Measurements from ENCODE around the gene CIZ1.
A peak's percentile ranks its signal among the peaks of the same experiment; 100 is the strongest.

CIZ1 gene

DNA sequence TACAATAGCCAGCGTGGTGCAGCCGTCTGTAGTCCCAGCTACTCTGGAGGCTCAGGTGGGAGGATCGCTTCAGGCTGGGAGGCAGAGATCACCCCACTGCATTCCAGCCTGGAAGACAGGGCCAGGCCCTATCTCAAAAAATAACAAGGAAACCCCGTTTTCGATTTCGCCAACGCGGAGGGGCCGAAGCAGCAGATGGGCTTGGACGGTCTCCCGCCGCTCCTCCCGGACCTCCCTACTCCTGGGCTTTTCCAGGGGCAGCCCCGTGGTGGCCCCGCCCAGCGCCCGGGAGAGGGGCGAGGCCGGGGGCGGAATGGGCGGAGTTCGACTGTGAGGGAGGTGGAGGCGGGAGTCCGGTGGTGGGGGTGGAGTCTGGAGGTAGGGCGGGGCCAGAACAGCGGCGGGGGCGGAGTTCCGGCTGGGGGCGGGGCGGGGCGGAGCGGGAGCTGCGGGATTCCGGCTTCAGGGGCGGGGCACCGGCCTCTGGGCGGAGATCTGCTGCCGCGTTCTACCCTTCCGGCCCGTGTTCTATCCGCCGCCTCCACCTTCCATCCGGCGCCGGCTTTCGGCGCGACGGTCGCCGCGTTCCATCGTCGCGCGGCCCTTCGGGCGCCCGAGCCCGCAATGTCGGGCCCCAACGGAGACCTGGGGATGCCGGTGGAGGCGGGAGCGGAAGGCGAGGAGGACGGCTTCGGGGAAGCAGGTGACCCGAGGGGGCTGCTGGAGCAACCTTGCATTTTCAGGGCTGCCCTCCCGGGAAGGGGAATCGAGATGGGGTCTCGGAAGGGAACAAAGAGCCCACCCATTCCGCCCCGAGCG lies 31.4 kb downstream of the CIZ1 start, which contains the start of gene BBLN:
Gene BBLN, plus strand, starts transcription at position 482 of the 819 bp plus-strand sequence. Its CDS starts 143 bp downstream, at position 625.
- peak; percentile 75 for DNase-seq (ENCODE audit: low read depth)
- in situ Hi-C loops (cut with HindIII; ENCODE audit: low sequenced_read_pairs), result no loop called here
- H3K4me3 ChIP-seq (ENCODE audit: low read depth, low read length), result peak within 1 kb of the TSS; percentile 78
- TF ChIP-seq, protein P1, sequence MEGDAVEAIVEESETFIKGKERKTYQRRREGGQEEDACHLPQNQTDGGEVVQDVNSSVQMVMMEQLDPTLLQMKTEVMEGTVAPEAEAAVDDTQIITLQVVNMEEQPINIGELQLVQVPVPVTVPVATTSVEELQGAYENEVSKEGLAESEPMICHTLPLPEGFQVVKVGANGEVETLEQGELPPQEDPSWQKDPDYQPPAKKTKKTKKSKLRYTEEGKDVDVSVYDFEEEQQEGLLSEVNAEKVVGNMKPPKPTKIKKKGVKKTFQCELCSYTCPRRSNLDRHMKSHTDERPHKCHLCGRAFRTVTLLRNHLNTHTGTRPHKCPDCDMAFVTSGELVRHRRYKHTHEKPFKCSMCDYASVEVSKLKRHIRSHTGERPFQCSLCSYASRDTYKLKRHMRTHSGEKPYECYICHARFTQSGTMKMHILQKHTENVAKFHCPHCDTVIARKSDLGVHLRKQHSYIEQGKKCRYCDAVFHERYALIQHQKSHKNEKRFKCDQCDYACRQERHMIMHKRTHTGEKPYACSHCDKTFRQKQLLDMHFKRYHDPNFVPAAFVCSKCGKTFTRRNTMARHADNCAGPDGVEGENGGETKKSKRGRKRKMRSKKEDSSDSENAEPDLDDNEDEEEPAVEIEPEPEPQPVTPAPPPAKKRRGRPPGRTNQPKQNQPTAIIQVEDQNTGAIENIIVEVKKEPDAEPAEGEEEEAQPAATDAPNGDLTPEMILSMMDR (IDR thresholded peaks at IDR 0.05; ENCODE audit: low read depth, low read length, missing control alignments), result no peak

DNA sequence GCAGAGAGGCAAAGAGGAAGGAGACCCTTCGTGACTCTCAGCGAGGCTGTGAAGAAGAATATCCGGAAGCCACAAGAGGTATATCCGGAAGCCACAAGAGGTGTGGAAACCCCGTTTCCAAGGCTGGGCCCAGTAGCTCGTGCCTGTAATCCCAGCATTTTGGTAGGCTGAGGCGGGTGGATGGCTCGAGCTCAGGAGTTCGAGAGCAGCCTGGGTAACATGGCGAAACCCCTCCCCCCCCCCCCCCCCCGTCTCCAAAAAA lies 31.9 kb downstream of the CIZ1 start:
- DNase-seq (ENCODE audit: low read depth), result no peak
- H3K4me3 ChIP-seq (ENCODE audit: low read depth, low read length), result peak overlapping the region; percentile 38
- TF ChIP-seq, protein P1 (IDR thresholded peaks at IDR 0.05; ENCODE audit: low read depth, low read length, missing control alignments), result no peak
- in situ Hi-C loops (cut with HindIII; ENCODE audit: low sequenced_read_pairs), result no loop called here

DNA sequence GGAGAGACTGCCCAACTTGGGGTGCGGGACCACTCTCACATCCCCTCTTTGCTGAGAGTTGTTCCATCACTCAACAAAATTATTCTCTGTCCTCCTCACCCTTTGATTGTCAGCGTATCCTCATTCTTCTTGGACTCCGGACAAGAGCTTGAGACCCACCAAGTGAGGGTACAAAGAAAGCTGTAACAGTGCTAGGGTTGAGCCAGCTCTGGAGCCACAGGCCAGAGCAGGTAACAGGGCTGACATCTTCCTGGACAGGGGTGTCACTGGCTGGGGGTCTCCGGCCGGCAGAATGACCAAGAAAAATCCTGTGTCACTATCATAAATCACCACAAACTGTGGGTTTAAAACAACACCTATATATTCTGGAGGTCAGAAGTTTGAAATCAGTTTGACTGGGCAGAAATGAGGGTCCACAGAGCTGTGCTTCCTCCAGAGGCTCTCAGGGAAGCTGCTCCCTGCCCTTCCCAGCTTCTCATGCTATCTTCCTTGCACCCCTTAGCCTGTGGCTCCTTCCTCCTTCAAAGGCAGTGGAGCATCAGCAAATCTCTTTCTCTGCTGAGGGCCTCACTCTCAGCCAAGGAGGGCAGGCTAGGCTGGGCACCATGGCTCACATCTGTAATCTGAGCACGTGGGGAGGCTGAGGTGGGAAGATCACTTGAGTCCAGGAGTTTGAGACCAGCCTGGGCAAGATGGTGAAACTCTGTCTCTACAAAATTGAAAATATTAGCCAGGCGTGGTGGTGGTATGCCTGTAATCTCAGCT lies 35.5 kb downstream of the CIZ1 start:
- TF ChIP-seq, protein P1 (IDR thresholded peaks at IDR 0.05; ENCODE audit: low read depth, low read length, missing control alignments), result no peak
- in situ Hi-C loops (cut with HindIII; ENCODE audit: low sequenced_read_pairs), result no loop called here

DNA sequence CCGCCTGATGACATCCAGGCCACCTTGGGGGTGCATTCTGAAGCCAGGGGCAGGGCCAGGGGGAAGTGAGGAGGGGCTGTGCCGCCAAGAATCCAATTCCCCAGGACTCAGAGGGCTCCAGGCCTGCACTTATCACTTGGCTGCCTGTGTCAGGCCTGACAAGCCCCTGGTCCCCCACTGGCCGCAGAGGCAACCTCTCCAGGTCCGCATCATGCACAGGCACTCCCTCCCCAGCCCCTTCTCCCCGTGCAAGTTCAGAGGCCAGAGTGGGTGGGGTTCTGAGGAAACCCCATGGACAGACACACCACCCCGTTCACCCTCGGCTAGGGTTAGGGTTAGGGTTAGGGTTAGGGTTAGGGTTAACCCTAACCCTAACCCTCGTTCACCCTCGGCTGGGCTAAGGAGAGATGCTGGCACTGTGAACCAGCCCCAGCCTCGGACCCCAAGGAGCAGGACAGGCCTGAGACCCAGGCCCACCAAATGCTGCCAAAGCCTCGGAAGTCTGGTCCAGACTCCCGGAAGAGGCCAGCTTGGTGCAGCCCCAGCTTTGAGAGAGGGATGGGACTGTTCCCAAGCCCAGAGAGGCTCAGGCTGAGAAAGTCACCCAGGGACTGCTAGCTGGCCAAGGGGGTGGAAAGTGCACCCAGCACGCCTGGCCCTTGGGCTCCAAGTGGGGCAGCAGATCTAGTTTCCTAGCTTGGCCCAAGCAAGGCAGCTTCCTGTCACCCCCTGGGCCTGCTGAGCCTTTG lies 37.3 kb downstream of the CIZ1 start:
- in situ Hi-C loops (cut with HindIII; ENCODE audit: low sequenced_read_pairs), result no loop called here
- no peak for DNase-seq (ENCODE audit: low read depth)
- TF ChIP-seq, protein P1 (IDR thresholded peaks at IDR 0.05; ENCODE audit: low read depth, low read length, missing control alignments), result no peak
- H3K4me3 ChIP-seq (ENCODE audit: low read depth, low read length), result no peak overlapping the region

More for the DNA sequence above, 35.5 kb downstream of the CIZ1 start:
- DNase-seq (ENCODE audit: low read depth), result no peak
- H3K4me3 ChIP-seq (ENCODE audit: low read depth, low read length), result no peak overlapping the region

DNA sequence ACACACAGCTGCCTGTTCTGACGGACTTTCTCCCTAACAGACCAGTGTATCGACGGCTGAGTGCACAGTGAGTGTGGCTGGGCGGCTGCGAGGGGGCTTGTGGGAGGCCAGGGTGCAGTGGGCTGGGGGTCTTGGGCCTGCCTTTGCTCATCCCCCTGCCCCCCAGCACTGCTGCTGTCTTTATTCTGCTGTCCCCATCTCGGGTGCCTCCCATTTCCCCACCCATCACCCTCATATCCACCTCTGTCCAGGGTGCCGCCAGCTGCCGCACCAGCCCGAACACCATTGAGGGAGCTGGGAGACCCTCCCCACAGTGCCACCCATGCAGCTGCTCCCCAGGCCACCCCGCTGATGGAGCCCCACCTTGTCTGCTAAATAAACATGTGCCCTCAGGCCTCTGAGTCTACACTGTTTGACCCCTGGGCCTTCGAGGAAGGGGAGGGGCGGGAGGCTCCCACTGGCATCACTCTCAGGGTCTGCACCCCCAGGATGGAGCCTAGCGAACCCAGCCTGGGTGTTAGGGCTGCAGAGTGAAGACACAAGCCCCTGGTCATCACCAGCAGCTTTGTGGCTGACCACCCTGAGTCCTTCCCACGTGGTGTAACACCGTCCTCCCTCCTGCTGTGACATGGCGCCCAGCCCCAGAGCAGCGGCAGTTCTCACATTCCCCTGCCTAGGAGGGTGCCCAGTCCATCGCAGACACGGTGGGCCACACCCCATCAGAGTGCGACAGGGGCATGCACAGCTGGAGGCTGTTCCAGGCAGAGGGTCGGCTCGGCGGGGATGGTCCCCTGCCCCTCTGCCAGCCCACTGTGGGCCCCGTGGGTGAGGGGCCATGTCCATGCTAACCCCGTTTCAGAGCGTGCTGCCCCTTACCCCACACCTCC lies 38.1 kb downstream of the CIZ1 start:
- TF ChIP-seq, protein P1 (IDR thresholded peaks at IDR 0.05; ENCODE audit: low read depth, low read length, missing control alignments), result no peak
- no peak overlapping the region for H3K4me3 ChIP-seq (ENCODE audit: low read depth, low read length)
- no peak for DNase-seq (ENCODE audit: low read depth)
- in situ Hi-C loops (cut with HindIII; ENCODE audit: low sequenced_read_pairs), result no loop called here
